Neural progenitor cell (in vitro differentiated cells): ENCODE results near the gene ZNF511. TPM values are rescaled to one million over a fixed set of nuclear protein-coding genes. Genes with fewer than 3 reads are reported as not detected.

Source experiments
- DNase-seq: peaks from one replicate; pipeline ENCODE4 v3.0.0-alpha.2; 2016; ENCODE audit warnings: low spot score
- H2AFZ ChIP-seq: fragments of 200-600 bp; sonication (generic); replicated peaks from 2 replicates; pipeline ENCODE4 v1.6.1; 2016; ENCODE audit warnings: antibody characterized with exemption
- H3F3A ChIP-seq: fragments of 200-600 bp; sonication (generic); 2 replicates; pipeline ENCODE4 v1.6.1; 2016; ENCODE audit warnings: antibody characterized with exemption, low read depth
- H3K27ac ChIP-seq: fragments of 200-600 bp; sonication (generic); 2 replicates; pipeline ENCODE4 v1.5.1; 2016; ENCODE audit warnings: mild to moderate bottlenecking
- H3K27me3 ChIP-seq: fragments of 200-600 bp; sonication (generic); 2 replicates; pipeline ENCODE4 v1.6.1; 2016; ENCODE audit warnings: mild to moderate bottlenecking, moderate library complexity
- H3K36me3 ChIP-seq: fragments of 200-600 bp; sonication (generic); 2 replicates; pipeline ENCODE4 v1.5.1; 2016
- H3K4me1 ChIP-seq: fragments of 200-600 bp; sonication (generic); 2 replicates; pipeline ENCODE4 v1.6.1; 2016; ENCODE audit warnings: mixed run types
- H3K4me2 ChIP-seq: fragments of 200-600 bp; sonication (generic); 2 replicates; pipeline ENCODE4 v1.6.1; 2016
- H3K4me3 ChIP-seq: fragments of 200-600 bp; sonication (generic); 2 replicates; pipeline ENCODE4 v1.5.1; 2016
- H3K79me2 ChIP-seq: fragments of 200-600 bp; sonication (generic); 2 replicates; pipeline ENCODE4 v1.6.1; 2016; ENCODE audit warnings: low read depth
- H3K9ac ChIP-seq: fragments of 200-600 bp; sonication (generic); 2 replicates; pipeline ENCODE4 v1.6.1; 2016
- H3K9me3 ChIP-seq: fragments of 200-600 bp; sonication (generic); 2 replicates; pipeline ENCODE4 v1.5.1; 2016; ENCODE audit warnings: low read depth
- H4K20me1 ChIP-seq: fragments of 200-600 bp; sonication (generic); 2 replicates; pipeline ENCODE4 v1.6.1; 2016; ENCODE audit warnings: low read depth
- H3K27ac Mint-ChIP-seq: 3 replicates; pipeline ENCODE4 v1.8.0; 2021; ENCODE audit warnings: mixed read lengths
- H3K27me3 Mint-ChIP-seq: 2 replicates; pipeline ENCODE4 v1.8.0; 2022; ENCODE audit warnings: low read depth, mild to moderate bottlenecking, inconsistent platforms, moderate library complexity, mixed read lengths; ENCODE audit not compliant: insufficient read depth
- H3K36me3 Mint-ChIP-seq: 3 replicates; pipeline ENCODE4 v1.8.0; 2021; ENCODE audit warnings: mixed read lengths
- H3K4me1 Mint-ChIP-seq: 3 replicates; pipeline ENCODE4 v1.8.0; 2021; ENCODE audit warnings: mixed read lengths
- H3K4me3 Mint-ChIP-seq: 3 replicates; pipeline ENCODE4 v1.8.0; 2021; ENCODE audit warnings: mild to moderate bottlenecking, moderate library complexity, mixed read lengths
- H3K9me3 Mint-ChIP-seq: 3 replicates; pipeline ENCODE4 v1.8.0; 2020; ENCODE audit warnings: mixed read lengths
- CTCF ChIP-seq: fragments of 200-600 bp; sonication (generic); IDR thresholded peaks from 2 replicates; pipeline ENCODE4 v1.5.1; 2017; ENCODE audit warnings: antibody characterized with exemption, mild to moderate bottlenecking
- EZH2 ChIP-seq: fragments of 200-600 bp; sonication (generic); IDR thresholded peaks from 2 replicates; pipeline ENCODE4 v1.6.1; 2017; ENCODE audit warnings: antibody characterized with exemption, mild to moderate bottlenecking, moderate library complexity
- EZH2phosphoT487 ChIP-seq: fragments of 200-600 bp; sonication (generic); IDR thresholded peaks from 2 replicates; pipeline ENCODE4 v1.6.1; 2017; ENCODE audit warnings: antibody characterized with exemption
- total RNA-seq: library from RNA; depleted of rRNA; stranded (reverse); fragments of >200 nt; gene quantifications from 2 replicates; pipeline ENCODE4 v1.2.3, GENCODE V29; 2015; ENCODE audit warnings: low replicate concordance

Gene ZNF511
- total RNA-seq, 1 donor from 2014 or later: 44.4 TPM

GRCh38 chr10:133359554-133359971 is 50.8 kb downstream of the ZNF511 start:
- H3K27me3 ChIP-seq: peaks cover 8% of the 10 kb centered on the region
- no peaks in the 10 kb centered on the region for H3K9me3 ChIP-seq
- H4K20me1 ChIP-seq: peaks cover 17% of the 10 kb centered on the region
- peaks cover 7% of the 10 kb centered on the region for H3K79me2 ChIP-seq
- no peak overlapping the region for H3K4me3 ChIP-seq
- Mint-ChIP-seq H3K9me3 (no peaks in the 10 kb centered on the region), H3K36me3 (peaks cover 14% of the 10 kb centered on the region), H3K27ac (no peak overlapping the region), H3K4me3 (no peak overlapping the region), H3K4me1 (no peaks in the 10 kb centered on the region), H3K27me3 (peaks cover 7% of the 10 kb centered on the region)
- no peaks in the 10 kb centered on the region for H3K4me1 ChIP-seq
- DNase-seq: no peak
- no peak overlapping the region for H3K9ac ChIP-seq
- H3K27ac ChIP-seq: no peak overlapping the region
- no peak overlapping the region for H2AFZ ChIP-seq
- H3K36me3 ChIP-seq: no peaks in the 10 kb centered on the region
- H3F3A ChIP-seq: peaks cover 17% of the 10 kb centered on the region
- H3K4me2 ChIP-seq: no peak overlapping the region
- no peak for TF ChIP-seq CTCF
- no peak for TF ChIP-seq EZH2
- no peak for TF ChIP-seq EZH2phosphoT487

GRCh38 chr10:133359972-133360610 is 51.4 kb downstream of the ZNF511 start:
- Mint-ChIP-seq H3K9me3 (no peaks in the 10 kb centered on the region), H3K4me1 (no peaks in the 10 kb centered on the region), H3K36me3 (peaks cover 17% of the 10 kb centered on the region), H3K27ac (no peak overlapping the region), H3K27me3 (peaks cover 7% of the 10 kb centered on the region), H3K4me3 (peak overlapping the region; percentile 3)
- no peaks in the 10 kb centered on the region for H3K36me3 ChIP-seq
- no peaks in the 10 kb centered on the region for H3K4me1 ChIP-seq
- no peak overlapping the region for H3K9ac ChIP-seq
- no peak overlapping the region for H3K27ac ChIP-seq
- H2AFZ ChIP-seq: no peak overlapping the region
- peaks cover 7% of the 10 kb centered on the region for H3K79me2 ChIP-seq
- TF ChIP-seq CTCF: no peak
- TF ChIP-seq EZH2phosphoT487: no peak
- no peak for TF ChIP-seq EZH2
- no peak overlapping the region for H3K4me2 ChIP-seq
- peaks cover 8% of the 10 kb centered on the region for H3K27me3 ChIP-seq
- H3K4me3 ChIP-seq: no peak overlapping the region
- peaks cover 14% of the 10 kb centered on the region for H4K20me1 ChIP-seq
- H3F3A ChIP-seq: peaks cover 17% of the 10 kb centered on the region
- H3K9me3 ChIP-seq: no peaks in the 10 kb centered on the region
- no peak for DNase-seq

GRCh38 chr10:133361227-133361626 is 52.5 kb downstream of the ZNF511 start:
- H3K27ac Mint-ChIP-seq: no peak overlapping the region
- Histone ChIP-seq H3K4me1 (no peaks in the 10 kb centered on the region), H3K27ac (no peak overlapping the region), H2AFZ (no peak overlapping the region), H4K20me1 (peaks cover 6% of the 10 kb centered on the region), H3K4me3 (no peak overlapping the region), H3K79me2 (peaks cover 6% of the 10 kb centered on the region), H3K9ac (no peak overlapping the region), H3K9me3 (no peaks in the 10 kb centered on the region), H3K4me2 (no peak overlapping the region), H3K27me3 (peaks cover 8% of the 10 kb centered on the region), H3K36me3 (no peaks in the 10 kb centered on the region), H3F3A (peaks cover 17% of the 10 kb centered on the region)
- H3K27me3 Mint-ChIP-seq: peaks cover 7% of the 10 kb centered on the region
- H3K4me3 Mint-ChIP-seq: no peak overlapping the region
- no peak for DNase-seq
- no peaks in the 10 kb centered on the region for H3K9me3 Mint-ChIP-seq
- peaks cover 19% of the 10 kb centered on the region for H3K36me3 Mint-ChIP-seq
- no peak for TF ChIP-seq EZH2phosphoT487
- no peaks in the 10 kb centered on the region for H3K4me1 Mint-ChIP-seq

GRCh38 chr10:133361773-133362441 is 53.2 kb downstream of the ZNF511 start:
- Histone ChIP-seq H3F3A (peaks cover 17% of the 10 kb centered on the region), H3K79me2 (no peaks in the 10 kb centered on the region), H3K4me1 (no peaks in the 10 kb centered on the region), H2AFZ (no peak overlapping the region), H3K9me3 (no peaks in the 10 kb centered on the region), H4K20me1 (no peaks in the 10 kb centered on the region), H3K27me3 (peaks cover 3% of the 10 kb centered on the region), H3K27ac (no peak overlapping the region), H3K4me2 (no peak overlapping the region), H3K9ac (no peak overlapping the region), H3K4me3 (no peak overlapping the region), H3K36me3 (no peaks in the 10 kb centered on the region)
- Mint-ChIP-seq H3K27ac (no peak overlapping the region), H3K36me3 (peaks cover 19% of the 10 kb centered on the region), H3K4me1 (no peaks in the 10 kb centered on the region), H3K4me3 (peak overlapping the region; percentile 43), H3K9me3 (no peaks in the 10 kb centered on the region), H3K27me3 (peaks cover 7% of the 10 kb centered on the region)
- DNase-seq: no peak
- TF ChIP-seq CTCF: no peak
- no peak for TF ChIP-seq EZH2
- no peak for TF ChIP-seq EZH2phosphoT487
